ENCODE results near the gene PPARG. TPM values are rescaled to one million over a fixed set of nuclear protein-coding genes. Genes with fewer than 3 reads are reported as not detected.
"Not testable (repeated sequence)": the region's sequence is repeated elsewhere in the genome, so short reads cannot be mapped to it uniquely, and the experiment has no call there.

The PPARG gene
- total and polyA plus RNA-seq, 5 donors from 2014 or later, result 0.16 to 0.64 (median 0.24) TPM; not detected in 2

DNA sequence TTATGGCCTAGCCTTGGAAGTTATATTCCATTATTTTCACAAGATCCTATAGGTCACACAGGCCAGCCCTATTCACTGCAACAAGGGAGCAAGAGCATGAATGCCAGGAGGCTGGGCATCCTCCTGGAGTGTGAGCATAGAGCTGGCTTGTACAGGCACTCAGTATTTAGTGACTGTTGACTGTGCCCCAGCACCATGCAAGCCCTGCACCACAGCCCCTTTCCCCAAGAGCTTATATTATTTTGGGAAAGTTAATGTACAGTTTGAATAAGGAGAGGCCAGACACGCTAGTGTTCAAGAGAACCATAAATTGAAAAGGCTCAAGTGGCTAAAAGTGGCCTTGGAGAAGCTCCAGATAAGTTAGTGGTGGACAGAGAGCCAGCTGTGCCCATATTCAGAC lies 163.1 kb downstream of the PPARG start:
- H3K4me3 Mint-ChIP-seq, result no peak overlapping the region
- Histone ChIP-seq H3K4me1 (ENCODE audit: control insufficient read depth, insufficient read depth, low read length, poor library complexity, severe bottlenecking) (no peaks in the 10 kb centered on the region), H3K27me3 (ENCODE audit: control insufficient read depth, insufficient read depth, low read length) (no peaks in the 10 kb centered on the region), H3K4me3 (ENCODE audit: low read depth, low read length) (no peak overlapping the region), H3K27ac (ENCODE audit: insufficient read depth, low read length, poor library complexity, severe bottlenecking) (no peak overlapping the region), H3K9me3 (ENCODE audit: control insufficient read depth in 2 of 2, low read length in 2 of 2) (no peaks in the 10 kb centered on the region), H3K36me3 (ENCODE audit: control insufficient read depth, insufficient read depth, low read length) (no peaks in the 10 kb centered on the region)
- DNase-seq (no peak), ATAC-seq (ENCODE audit: low read depth in 2 of 2) (no peak)
- no peaks in the 10 kb centered on the region for H3K27me3 Mint-ChIP-seq
- H3K27ac Mint-ChIP-seq, result no peak overlapping the region
- no peaks in the 10 kb centered on the region for H3K36me3 Mint-ChIP-seq
- H3K9me3 Mint-ChIP-seq, result no peaks in the 10 kb centered on the region
- H3K4me1 Mint-ChIP-seq, result no peaks in the 10 kb centered on the region

- Mint-ChIP-seq H3K27me3 (no peaks in the 10 kb centered on the region), H3K4me3 (no peak overlapping the region), H3K9me3 (no peaks in the 10 kb centered on the region), H3K36me3 (no peaks in the 10 kb centered on the region), H3K4me1 (no peaks in the 10 kb centered on the region), H3K27ac (no peak overlapping the region)
- no peak overlapping the region for H3K27ac ChIP-seq (ENCODE audit: insufficient read depth, low read length, poor library complexity, severe bottlenecking)
- ATAC-seq (ENCODE audit: low read depth in 2 of 2) (no peak), DNase-seq (no peak)
- no peaks in the 10 kb centered on the region for H3K27me3 ChIP-seq (ENCODE audit: control insufficient read depth, insufficient read depth, low read length)
- H3K9me3 ChIP-seq (ENCODE audit: control insufficient read depth in 2 of 2, low read length in 2 of 2), result no peaks in the 10 kb centered on the region
- no peaks in the 10 kb centered on the region for H3K36me3 ChIP-seq (ENCODE audit: control insufficient read depth, insufficient read depth, low read length)
- H3K4me3 ChIP-seq (ENCODE audit: low read depth, low read length), result no peak overlapping the region
- H3K4me1 ChIP-seq (ENCODE audit: control insufficient read depth, insufficient read depth, low read length, poor library complexity, severe bottlenecking), result no peaks in the 10 kb centered on the region
Measured at GRCh38 chr3:12452361-12453330, 163.8 kb downstream of the PPARG start.

GRCh38 chr3:12454076-12454815 lies 165.4 kb downstream of the PPARG start:
- Histone ChIP-seq H3K4me3 (ENCODE audit: low read depth, low read length) (no peak overlapping the region), H3K9me3 (ENCODE audit: control insufficient read depth in 2 of 2, low read length in 2 of 2) (no peaks in the 10 kb centered on the region), H3K27me3 (ENCODE audit: control insufficient read depth, insufficient read depth, low read length) (no peaks in the 10 kb centered on the region), H3K36me3 (ENCODE audit: control insufficient read depth, insufficient read depth, low read length) (no peaks in the 10 kb centered on the region), H3K27ac (ENCODE audit: insufficient read depth, low read length, poor library complexity, severe bottlenecking) (no peak overlapping the region), H3K4me1 (ENCODE audit: control insufficient read depth, insufficient read depth, low read length, poor library complexity, severe bottlenecking) (no peaks in the 10 kb centered on the region)
- Mint-ChIP-seq H3K4me1 (no peaks in the 10 kb centered on the region), H3K27ac (peak overlapping the region in 1 of 3 donors; percentile 42), H3K36me3 (no peaks in the 10 kb centered on the region), H3K9me3 (no peaks in the 10 kb centered on the region), H3K27me3 (no peaks in the 10 kb centered on the region), H3K4me3 (no peak overlapping the region)
- ATAC-seq (ENCODE audit: low read depth in 2 of 2) (no peak), DNase-seq (no peak)

GRCh38 chr3:12454816-12455121 lies 165.9 kb downstream of the PPARG start:
- no peaks in the 10 kb centered on the region for H3K4me1 Mint-ChIP-seq
- H3K27me3 ChIP-seq (ENCODE audit: control insufficient read depth, insufficient read depth, low read length), result no peaks in the 10 kb centered on the region
- no peaks in the 10 kb centered on the region for H3K9me3 ChIP-seq (ENCODE audit: control insufficient read depth in 2 of 2, low read length in 2 of 2)
- no peak overlapping the region for H3K4me3 Mint-ChIP-seq
- H3K9me3 Mint-ChIP-seq, result no peaks in the 10 kb centered on the region
- H3K27ac ChIP-seq (ENCODE audit: insufficient read depth, low read length, poor library complexity, severe bottlenecking), result no peak overlapping the region
- H3K36me3 ChIP-seq (ENCODE audit: control insufficient read depth, insufficient read depth, low read length), result no peaks in the 10 kb centered on the region
- H3K27me3 Mint-ChIP-seq, result no peaks in the 10 kb centered on the region
- no peak overlapping the region for H3K4me3 ChIP-seq (ENCODE audit: low read depth, low read length)
- ATAC-seq (ENCODE audit: low read depth in 2 of 2) (no peak), DNase-seq (no peak)
- H3K36me3 Mint-ChIP-seq, result no peaks in the 10 kb centered on the region
- H3K4me1 ChIP-seq (ENCODE audit: control insufficient read depth, insufficient read depth, low read length, poor library complexity, severe bottlenecking), result no peaks in the 10 kb centered on the region
- peak overlapping the region in 1 of 3 donors; percentile 42 for H3K27ac Mint-ChIP-seq

DNA sequence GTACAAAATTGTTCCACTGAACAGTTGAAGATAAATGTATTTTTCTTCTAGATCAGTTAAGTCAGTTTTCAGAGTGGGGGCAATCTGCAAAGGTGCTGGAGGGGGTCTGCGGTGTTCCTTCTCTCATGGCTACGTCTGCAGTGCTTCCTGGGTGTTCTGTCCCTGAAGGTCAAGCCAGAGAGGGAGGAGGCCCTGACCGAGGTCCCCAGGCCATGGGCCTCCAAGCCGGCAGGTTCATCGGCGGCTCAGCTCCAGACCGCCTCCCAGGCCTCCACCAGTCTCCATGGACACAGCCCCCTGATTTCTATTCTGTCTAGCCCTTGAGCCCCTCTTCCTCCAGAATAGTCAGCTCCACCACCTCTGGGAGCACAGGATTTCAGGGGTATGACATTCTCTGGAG lies 166.9 kb downstream of the PPARG start:
- Mint-ChIP-seq H3K4me1 (no peaks in the 10 kb centered on the region), H3K27ac (no peak overlapping the region), H3K27me3 (no peaks in the 10 kb centered on the region), H3K36me3 (peaks cover under 1% of the 10 kb centered on the region), H3K4me3 (no peak overlapping the region), H3K9me3 (no peaks in the 10 kb centered on the region)
- H3K4me1 ChIP-seq (ENCODE audit: control insufficient read depth, insufficient read depth, low read length, poor library complexity, severe bottlenecking), result no peaks in the 10 kb centered on the region
- no peak for ATAC-seq (ENCODE audit: low read depth in 2 of 2)
- H3K9me3 ChIP-seq (ENCODE audit: control insufficient read depth in 2 of 2, low read length in 2 of 2), result no peaks in the 10 kb centered on the region
- H3K36me3 ChIP-seq (ENCODE audit: control insufficient read depth, insufficient read depth, low read length), result no peaks in the 10 kb centered on the region
- H3K4me3 ChIP-seq (ENCODE audit: low read depth, low read length), result no peak overlapping the region
- no peaks in the 10 kb centered on the region for H3K27me3 ChIP-seq (ENCODE audit: control insufficient read depth, insufficient read depth, low read length)
- no peak for DNase-seq
- no peak overlapping the region for H3K27ac ChIP-seq (ENCODE audit: insufficient read depth, low read length, poor library complexity, severe bottlenecking)

DNA sequence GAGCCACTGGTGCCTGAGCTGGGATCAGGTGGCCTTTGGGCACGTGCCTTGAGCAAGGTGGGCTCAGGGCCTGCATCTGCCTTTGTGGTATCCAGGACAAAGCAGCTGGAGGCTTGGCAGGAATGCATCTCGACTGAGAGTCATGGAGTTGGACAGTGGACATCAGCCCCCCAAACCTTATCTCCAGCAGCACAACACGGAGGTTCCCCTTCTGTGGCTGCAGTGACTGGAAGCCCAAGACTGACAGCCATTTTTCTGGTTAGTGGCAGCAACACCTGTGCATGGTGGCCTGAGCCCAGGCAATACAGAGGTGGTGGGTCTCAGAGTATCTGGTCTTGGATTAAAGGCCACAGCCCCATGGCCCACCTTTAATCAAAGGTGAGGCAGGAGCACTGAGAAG lies 167.6 kb downstream of the PPARG start:
- Mint-ChIP-seq H3K9me3 (no peaks in the 10 kb centered on the region), H3K27me3 (no peaks in the 10 kb centered on the region), H3K36me3 (peaks cover 3% of the 10 kb centered on the region), H3K27ac (no peak overlapping the region), H3K4me1 (peaks cover 0 to 4% (median 0%) of the 10 kb centered on the region in 4 donors), H3K4me3 (no peak overlapping the region)
- Histone ChIP-seq H3K27ac (ENCODE audit: insufficient read depth, low read length, poor library complexity, severe bottlenecking) (no peak overlapping the region), H3K4me1 (ENCODE audit: control insufficient read depth, insufficient read depth, low read length, poor library complexity, severe bottlenecking) (no peaks in the 10 kb centered on the region), H3K4me3 (ENCODE audit: low read depth, low read length) (no peak overlapping the region), H3K9me3 (ENCODE audit: control insufficient read depth in 2 of 2, low read length in 2 of 2) (no peaks in the 10 kb centered on the region), H3K36me3 (ENCODE audit: control insufficient read depth, insufficient read depth, low read length) (no peaks in the 10 kb centered on the region), H3K27me3 (ENCODE audit: control insufficient read depth, insufficient read depth, low read length) (no peaks in the 10 kb centered on the region)
- no peak for DNase-seq
- ATAC-seq (ENCODE audit: low read depth in 2 of 2), result no peak

DNA sequence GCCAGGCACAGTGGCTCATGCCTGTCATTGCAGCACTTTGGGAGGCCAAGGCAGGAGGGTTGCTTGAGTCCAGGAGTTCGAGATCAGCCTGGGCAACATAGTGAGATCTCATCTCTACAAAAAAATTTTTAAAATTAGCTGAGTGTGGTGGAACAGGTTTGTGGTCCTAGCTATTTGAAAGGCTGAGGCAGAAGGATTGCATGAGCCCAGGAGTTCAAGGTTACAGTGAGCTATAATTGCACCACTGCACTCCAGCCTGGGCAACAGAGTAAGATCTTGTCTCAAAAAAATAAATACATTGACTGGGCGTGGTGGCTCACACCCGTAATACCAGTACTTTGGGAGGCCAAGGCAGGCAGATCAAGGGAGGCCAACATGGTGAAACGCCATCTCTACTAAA lies 168.5 kb downstream of the PPARG start:
- not testable (repeated sequence) for H3K36me3 ChIP-seq (ENCODE audit: control insufficient read depth, insufficient read depth, low read length); DNase-seq; H3K4me1 ChIP-seq (ENCODE audit: control insufficient read depth, insufficient read depth, low read length, poor library complexity, severe bottlenecking); H3K27me3 Mint-ChIP-seq; H3K27ac Mint-ChIP-seq; H3K4me3 Mint-ChIP-seq; H3K27me3 ChIP-seq (ENCODE audit: control insufficient read depth, insufficient read depth, low read length); H3K9me3 ChIP-seq (ENCODE audit: control insufficient read depth in 2 of 2, low read length in 2 of 2); H3K4me1 Mint-ChIP-seq; ATAC-seq (ENCODE audit: low read depth in 2 of 2); H3K9me3 Mint-ChIP-seq; H3K36me3 Mint-ChIP-seq; H3K27ac ChIP-seq (ENCODE audit: insufficient read depth, low read length, poor library complexity, severe bottlenecking); H3K4me3 ChIP-seq (ENCODE audit: low read depth, low read length)
